Kidney epithelial cell (primary cell): ENCODE results near the gene ICE1. TPM values are rescaled to one million over a fixed set of nuclear protein-coding genes. Genes with fewer than 3 reads are reported as not detected.
"Not testable (repeated sequence)": the region's sequence is repeated elsewhere in the genome, so short reads cannot be mapped to it uniquely, and the experiment has no call there.

ENCODE experiments used
- DNase-seq: peaks from one replicate; pipeline ENCODE4 v3.0.0-alpha.2; 2010; ENCODE audit warnings: low read depth
- H3K27me3 ChIP-seq: 2 replicates; pipeline ENCODE4 v1.6.0; 2011; ENCODE audit warnings: low read length; ENCODE audit not compliant: control insufficient read depth, insufficient read depth
- H3K36me3 ChIP-seq: 2 replicates; pipeline ENCODE4 v1.5.1; 2011; ENCODE audit warnings: low read length; ENCODE audit not compliant: control insufficient read depth, insufficient read depth
- H3K4me3 ChIP-seq: 2 replicates; pipeline ENCODE4 v1.5.1; 2011; ENCODE audit warnings: low read depth, mild to moderate bottlenecking, control low read depth, low read length
- CTCF ChIP-seq: IDR thresholded peaks from 2 replicates; pipeline ENCODE4 v1.5.1; 2011; ENCODE audit warnings: mild to moderate bottlenecking, moderate library complexity, low read length, control low read depth, inconsistent platforms; ENCODE audit not compliant: insufficient read depth, poor library complexity, severe bottlenecking
- total RNA-seq: library from RNA; depleted of rRNA; stranded (reverse); fragments of >200 nt; gene quantifications from 2 replicates; pipeline ENCODE4 v1.2.3, GENCODE V29; 2015

Gene ICE1
- total RNA-seq, 1 donor from 2014 or later: 30.5 TPM

GRCh38 chr5:5385331-5385662 is 37.2 kb upstream of the ICE1 start:
- H3K36me3 ChIP-seq: no peaks in the 10 kb centered on the region
- no peak for DNase-seq
- no peaks in the 10 kb centered on the region for H3K27me3 ChIP-seq
- no peak for TF ChIP-seq CTCF
- H3K4me3 ChIP-seq: no peak overlapping the region

- no peaks in the 10 kb centered on the region for H3K36me3 ChIP-seq
- no peak for TF ChIP-seq CTCF
- no peak overlapping the region for H3K4me3 ChIP-seq
- DNase-seq: no peak
- no peaks in the 10 kb centered on the region for H3K27me3 ChIP-seq
Observed at GRCh38 chr5:5386329-5386728, 36.1 kb upstream of the ICE1 start.

- no peak for TF ChIP-seq CTCF
- Histone ChIP-seq H3K27me3 (no peaks in the 10 kb centered on the region), H3K4me3 (no peak overlapping the region), H3K36me3 (no peaks in the 10 kb centered on the region)
- peak; percentile 55 for DNase-seq
Observed at GRCh38 chr5:5387192-5387591, 35.3 kb upstream of the ICE1 start.

- DNase-seq: no peak
- no peak for TF ChIP-seq CTCF
- no peaks in the 10 kb centered on the region for H3K36me3 ChIP-seq
- H3K4me3 ChIP-seq: no peak overlapping the region
- no peaks in the 10 kb centered on the region for H3K27me3 ChIP-seq
Observed at GRCh38 chr5:5387777-5388176, 34.7 kb upstream of the ICE1 start.

- not testable (repeated sequence) for DNase-seq, H3K4me3 ChIP-seq, H3K36me3 ChIP-seq, H3K27me3 ChIP-seq
Observed at GRCh38 chr5:5390121-5390869, 32.2 kb upstream of the ICE1 start.

GRCh38 chr5:5392504-5392903 is 30.0 kb upstream of the ICE1 start:
- not testable (repeated sequence) for H3K4me3 ChIP-seq, H3K36me3 ChIP-seq, H3K27me3 ChIP-seq, DNase-seq

GRCh38 chr5:5394384-5394986 is 28.0 kb upstream of the ICE1 start:
- H3K4me3 ChIP-seq, DNase-seq: not testable (repeated sequence)
- TF ChIP-seq CTCF: peak; percentile 63

GRCh38 chr5:5395093-5395492 is 27.4 kb upstream of the ICE1 start:
- not testable (repeated sequence) for H3K4me3 ChIP-seq, H3K36me3 ChIP-seq, H3K27me3 ChIP-seq, DNase-seq

More at GRCh38 chr5:5394384-5394986, 28.0 kb upstream of the ICE1 start:
- H3K27me3 ChIP-seq, H3K36me3 ChIP-seq: not testable (repeated sequence)
